ENCODE data around the gene MAGEB17. TPM values are rescaled to one million over a fixed set of nuclear protein-coding genes. Genes with fewer than 3 reads are reported as not detected.

The MAGEB17 gene
- total and polyA plus RNA-seq, 9 of the 15 experiments (the other 6 are each of a cell fraction or from before 2014, with no cell fraction given), result 0.07 to 0.45 (median 0.14) TPM; not detected in 1

DNA sequence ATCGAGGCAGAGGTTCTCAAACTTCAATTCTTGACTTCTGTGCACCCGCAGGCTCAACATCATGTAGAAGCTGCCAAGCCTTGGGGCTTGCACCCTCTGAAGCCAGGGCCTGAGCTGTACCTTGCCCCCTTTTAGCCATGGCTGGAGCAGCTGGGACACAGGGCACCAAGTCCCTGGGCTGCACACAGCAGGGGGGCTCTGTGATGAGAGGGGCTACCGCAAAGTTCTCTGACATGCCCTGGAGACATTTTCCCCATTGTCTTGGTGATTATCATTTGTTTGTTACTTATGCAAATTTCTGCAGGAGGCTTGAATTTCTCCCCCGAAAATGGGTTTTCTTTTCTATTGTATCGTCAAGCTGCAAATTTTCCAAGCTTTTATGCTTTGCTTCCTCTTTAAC lies 4.9 kb upstream of the MAGEB17 start:
- intact Hi-C loops (cut with micrococcal nuclease), result no loop called here
- FAIRE-seq (no peak), DNase-seq (ENCODE audit: extremely low read depth in 1 of 4, low spot score in 3 of 4) (no peak), ATAC-seq (no peak)
- H3K4me1 ChIP-seq (replicated peaks in 1 of 2; ENCODE audit: control insufficient read depth in 2 of 2, insufficient read depth in 2 of 2, low read length in 2 of 2), result no peaks in the 10 kb centered on the region
- no peak overlapping the region for H2AFZ ChIP-seq (ENCODE audit: low read depth, low read length)
- H3K36me3 ChIP-seq (ENCODE audit: control insufficient read depth, insufficient read depth, low read length), result no peaks in the 10 kb centered on the region
- POLR2A ChIA-PET, result no interaction called here
- no TSS peak for BruUV-seq (replicated peaks)
- CTCF ChIA-PET (ENCODE audit: low intra/inter-chr PET ratio), result no interaction called here
- no peaks in the 10 kb centered on the region for H3K27me3 ChIP-seq (ENCODE audit: control insufficient read depth in 2 of 2, insufficient read depth in 2 of 2, low read length in 2 of 2)
- in situ Hi-C loops (cut with MboI), result no loop called here
- H3K79me2 ChIP-seq (ENCODE audit: control insufficient read depth, insufficient read depth, low read length), result no peaks in the 10 kb centered on the region
- H3K4me2 ChIP-seq (ENCODE audit: insufficient read depth, low read length), result no peak overlapping the region
- no peak overlapping the region for H3K27ac ChIP-seq (ENCODE audit: extremely low read depth, low read depth, low read length)
- TF ChIP-seq FOXK1 (CRISPR knock-in tag; IDR thresholded peaks at IDR 0.05; ENCODE audit: borderline replicate concordance) (no peak), ZNF311 (CRISPR knock-in tag; IDR thresholded peaks at IDR 0.05) (no peak), BHLHE40 (IDR thresholded peaks at IDR 0.05; ENCODE audit: low read length) (no peak), ZBTB17 (CRISPR knock-in tag; IDR thresholded peaks at IDR 0.05) (no peak), FOXK2 (conservative IDR thresholded peaks at IDR 0.05 in 1 of 2, IDR thresholded peaks at IDR 0.05 in 1 of 2; ENCODE audit: low read depth in 2 of 2) (no peak), TFAM (CRISPR knock-in tag; conservative IDR thresholded peaks at IDR 0.05) (no peak), NR2F6 (CRISPR knock-in tag; IDR thresholded peaks at IDR 0.05) (no peak), KDM1A (IDR thresholded peaks at IDR 0.05) (no peak), ZNF449 (CRISPR knock-in tag; IDR thresholded peaks at IDR 0.05) (no peak)
- TF ChIP-seq, protein P1, sequence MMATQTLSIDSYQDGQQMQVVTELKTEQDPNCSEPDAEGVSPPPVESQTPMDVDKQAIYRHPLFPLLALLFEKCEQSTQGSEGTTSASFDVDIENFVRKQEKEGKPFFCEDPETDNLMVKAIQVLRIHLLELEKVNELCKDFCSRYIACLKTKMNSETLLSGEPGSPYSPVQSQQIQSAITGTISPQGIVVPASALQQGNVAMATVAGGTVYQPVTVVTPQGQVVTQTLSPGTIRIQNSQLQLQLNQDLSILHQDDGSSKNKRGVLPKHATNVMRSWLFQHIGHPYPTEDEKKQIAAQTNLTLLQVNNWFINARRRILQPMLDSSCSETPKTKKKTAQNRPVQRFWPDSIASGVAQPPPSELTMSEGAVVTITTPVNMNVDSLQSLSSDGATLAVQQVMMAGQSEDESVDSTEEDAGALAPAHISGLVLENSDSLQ (IDR thresholded peaks at IDR 0.05), result no peak
- TF ChIP-seq, protein P2, sequence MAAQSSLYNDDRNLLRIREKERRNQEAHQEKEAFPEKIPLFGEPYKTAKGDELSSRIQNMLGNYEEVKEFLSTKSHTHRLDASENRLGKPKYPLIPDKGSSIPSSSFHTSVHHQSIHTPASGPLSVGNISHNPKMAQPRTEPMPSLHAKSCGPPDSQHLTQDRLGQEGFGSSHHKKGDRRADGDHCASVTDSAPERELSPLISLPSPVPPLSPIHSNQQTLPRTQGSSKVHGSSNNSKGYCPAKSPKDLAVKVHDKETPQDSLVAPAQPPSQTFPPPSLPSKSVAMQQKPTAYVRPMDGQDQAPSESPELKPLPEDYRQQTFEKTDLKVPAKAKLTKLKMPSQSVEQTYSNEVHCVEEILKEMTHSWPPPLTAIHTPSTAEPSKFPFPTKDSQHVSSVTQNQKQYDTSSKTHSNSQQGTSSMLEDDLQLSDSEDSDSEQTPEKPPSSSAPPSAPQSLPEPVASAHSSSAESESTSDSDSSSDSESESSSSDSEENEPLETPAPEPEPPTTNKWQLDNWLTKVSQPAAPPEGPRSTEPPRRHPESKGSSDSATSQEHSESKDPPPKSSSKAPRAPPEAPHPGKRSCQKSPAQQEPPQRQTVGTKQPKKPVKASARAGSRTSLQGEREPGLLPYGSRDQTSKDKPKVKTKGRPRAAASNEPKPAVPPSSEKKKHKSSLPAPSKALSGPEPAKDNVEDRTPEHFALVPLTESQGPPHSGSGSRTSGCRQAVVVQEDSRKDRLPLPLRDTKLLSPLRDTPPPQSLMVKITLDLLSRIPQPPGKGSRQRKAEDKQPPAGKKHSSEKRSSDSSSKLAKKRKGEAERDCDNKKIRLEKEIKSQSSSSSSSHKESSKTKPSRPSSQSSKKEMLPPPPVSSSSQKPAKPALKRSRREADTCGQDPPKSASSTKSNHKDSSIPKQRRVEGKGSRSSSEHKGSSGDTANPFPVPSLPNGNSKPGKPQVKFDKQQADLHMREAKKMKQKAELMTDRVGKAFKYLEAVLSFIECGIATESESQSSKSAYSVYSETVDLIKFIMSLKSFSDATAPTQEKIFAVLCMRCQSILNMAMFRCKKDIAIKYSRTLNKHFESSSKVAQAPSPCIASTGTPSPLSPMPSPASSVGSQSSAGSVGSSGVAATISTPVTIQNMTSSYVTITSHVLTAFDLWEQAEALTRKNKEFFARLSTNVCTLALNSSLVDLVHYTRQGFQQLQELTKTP (IDR thresholded peaks at IDR 0.05; ENCODE audit: low read depth in 1 of 2, partially characterized antibody in 2 of 2), result no peak
- 16% methylated on average over 5 of the region's 5 CpGs for WGBS (ENCODE audit: insufficient coverage, low coverage, missing lambda C conversion rate)
- H3K9me1 ChIP-seq (ENCODE audit: control insufficient read depth, insufficient read depth, low read length), result no peaks in the 10 kb centered on the region
- H3K9ac ChIP-seq (ENCODE audit: insufficient read depth in 1 of 2, low read depth in 2 of 2, low read length in 2 of 2), result no peak overlapping the region
- H4K20me1 ChIP-seq (replicated peaks; ENCODE audit: control insufficient read depth, insufficient read depth, low read length), result no peaks in the 10 kb centered on the region
- no peak overlapping the region for H3K4me3 ChIP-seq
- no peaks in the 10 kb centered on the region for H3K9me3 ChIP-seq (replicated peaks; ENCODE audit: control insufficient read depth, insufficient read depth, low read depth, low read length)

All from K562 (cell line).